Left lobe of liver (tissue), 2 donors: ENCODE data around the gene FOXD4L3. TPM values are rescaled to one million over a fixed set of nuclear protein-coding genes. Genes with fewer than 3 reads are reported as not detected.
"Not testable (repeated sequence)": the region's sequence is repeated elsewhere in the genome, so short reads cannot be mapped to it uniquely, and the experiment has no call there.

Source experiments
- ATAC-seq: fragments of 200-7000 bp; cut with Tn5 transposase; one replicate; pipeline ENCODE4 v1.9.1; 2020; ENCODE audit warnings: mild to moderate bottlenecking, moderate library complexity
- DNase-seq: peaks from one replicate; pipeline ENCODE4 v3.0.0-alpha.2; 2020; ENCODE audit warnings: low spot score
- total RNA-seq: library from RNA; stranded (reverse); gene quantifications from one replicate; pipeline ENCODE4 v1.2.1, GENCODE V29; 2021
- donor health status: DM: no; HTN: no; CAD: no; lungs with moderate emphysema.
- donor health status: DM: no; HTN: yes; CAD: no.

Gene FOXD4L3
- total RNA-seq, result not detected

- ATAC-seq, DNase-seq: not testable (repeated sequence)
These were observed at the start of gene FOXD4L3 for GRCh38 chr9:68302567-68302966. Gene FOXD4L3 (plus strand): TSS chr9:68302867. CDS start chr9:68302952, 85 bp downstream.

DNA sequence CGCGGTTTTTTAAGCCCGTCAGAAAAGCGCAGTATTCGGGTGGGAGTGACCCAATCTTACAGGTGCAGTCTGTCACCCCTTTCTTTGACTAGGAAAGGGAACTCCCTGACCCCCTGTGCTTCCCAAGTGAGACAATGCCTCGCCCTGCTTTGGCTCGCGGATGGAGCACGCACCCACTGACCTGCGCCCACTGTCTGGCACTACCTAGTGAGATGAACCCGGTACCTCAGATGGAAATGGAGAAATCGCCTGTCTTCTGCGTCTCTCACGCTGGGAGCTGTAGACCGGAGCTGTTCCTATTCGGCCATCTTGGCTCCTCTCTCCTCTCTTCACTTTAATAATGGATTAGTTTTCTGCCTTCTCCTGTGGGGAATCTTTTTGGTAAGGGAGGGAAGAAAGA is 21.6 kb upstream of the FOXD4L3 start:
- ATAC-seq, DNase-seq: not testable (repeated sequence)

DNA sequence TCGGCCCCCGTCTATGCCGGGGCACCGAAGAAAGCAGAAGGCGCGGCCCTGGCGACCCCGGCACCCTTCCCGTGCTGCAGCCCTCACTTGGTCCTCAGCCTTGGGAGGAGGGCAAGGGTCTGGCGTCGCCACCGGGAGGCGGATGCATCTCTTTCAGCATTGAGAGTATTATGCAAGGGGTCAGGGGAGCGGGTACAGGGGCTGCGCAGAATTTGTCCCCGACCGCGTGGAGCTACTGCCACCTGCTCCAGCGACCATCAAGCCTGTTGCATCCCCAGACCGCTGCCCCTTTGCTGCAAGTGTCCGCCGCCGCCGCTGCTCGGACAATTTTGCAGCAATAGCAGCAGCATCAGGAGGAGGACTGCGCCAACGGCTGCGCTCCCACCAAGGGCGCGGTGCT is 1.1 kb downstream of the FOXD4L3 start:
- not testable (repeated sequence) for DNase-seq, ATAC-seq

GRCh38 chr9:68304212-68304611 is 1.5 kb downstream of the FOXD4L3 start:
- not testable (repeated sequence) for ATAC-seq, DNase-seq

DNA sequence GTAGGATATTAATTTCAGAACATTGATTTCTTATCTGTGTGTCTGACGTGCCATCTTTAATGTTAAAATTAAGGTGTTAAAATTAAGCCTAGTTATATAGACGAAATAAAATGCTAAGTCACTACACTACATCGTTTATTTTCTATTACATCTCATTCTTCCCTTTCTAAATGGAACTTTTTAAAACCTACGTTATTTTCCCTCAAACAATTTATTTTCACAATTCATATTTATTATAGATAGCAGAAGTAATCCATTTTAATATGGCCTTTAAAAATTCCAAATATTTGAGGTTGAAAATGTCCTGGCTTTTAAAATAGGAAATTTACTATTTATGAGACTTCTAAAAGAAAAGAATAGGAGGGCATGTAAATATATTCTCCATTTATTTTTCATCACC is 2.1 kb downstream of the FOXD4L3 start:
- not testable (repeated sequence) for DNase-seq, ATAC-seq

GRCh38 chr9:68305680-68306285 is 3.1 kb downstream of the FOXD4L3 start:
- ATAC-seq, result peak; percentile 23
- not testable (repeated sequence) for DNase-seq

- not testable (repeated sequence) for DNase-seq
- peak; percentile 29 for ATAC-seq
These were observed 3.8 kb downstream of the FOXD4L3 start for GRCh38 chr9:68306391-68306964.

DNA sequence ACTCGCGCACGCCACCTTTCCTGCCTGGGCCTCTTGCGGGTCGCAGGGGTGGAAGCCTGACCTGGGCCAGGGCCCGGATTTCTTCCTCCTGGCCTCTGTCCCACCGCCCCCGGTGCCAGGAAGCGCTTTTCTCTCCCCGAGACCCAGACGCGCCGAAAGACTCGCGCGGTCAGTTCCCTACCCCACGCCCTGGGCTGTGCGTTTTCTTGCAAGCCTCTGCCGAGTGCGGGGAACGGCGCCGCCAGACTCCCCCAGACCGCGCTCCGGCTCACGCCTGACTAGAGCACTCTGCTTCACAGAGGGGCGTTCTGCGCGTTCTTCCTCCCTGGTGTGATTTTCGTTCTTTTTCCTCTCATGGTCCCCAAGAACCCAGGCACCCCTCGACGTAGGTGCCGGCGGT is 4.5 kb downstream of the FOXD4L3 start:
- DNase-seq, result not testable (repeated sequence)
- peak; percentile 43 for ATAC-seq

- not testable (repeated sequence) for DNase-seq
- peak; percentile 45 for ATAC-seq
These were observed 5.0 kb downstream of the FOXD4L3 start for GRCh38 chr9:68307654-68308053.

GRCh38 chr9:68311208-68311607 is 8.5 kb downstream of the FOXD4L3 start:
- ATAC-seq, result not testable (repeated sequence)

GRCh38 chr9:68318209-68318608 is 15.5 kb downstream of the FOXD4L3 start:
- ATAC-seq, DNase-seq: not testable (repeated sequence)

More at GRCh38 chr9:68311208-68311607, 8.5 kb downstream of the FOXD4L3 start:
- not testable (repeated sequence) for DNase-seq

- not testable (repeated sequence) for DNase-seq, ATAC-seq
These were observed 21.1 kb downstream of the FOXD4L3 start for GRCh38 chr9:68323749-68324148.

- not testable (repeated sequence) for ATAC-seq, DNase-seq
These were observed 21.9 kb downstream of the FOXD4L3 start for GRCh38 chr9:68324518-68324917.

DNA sequence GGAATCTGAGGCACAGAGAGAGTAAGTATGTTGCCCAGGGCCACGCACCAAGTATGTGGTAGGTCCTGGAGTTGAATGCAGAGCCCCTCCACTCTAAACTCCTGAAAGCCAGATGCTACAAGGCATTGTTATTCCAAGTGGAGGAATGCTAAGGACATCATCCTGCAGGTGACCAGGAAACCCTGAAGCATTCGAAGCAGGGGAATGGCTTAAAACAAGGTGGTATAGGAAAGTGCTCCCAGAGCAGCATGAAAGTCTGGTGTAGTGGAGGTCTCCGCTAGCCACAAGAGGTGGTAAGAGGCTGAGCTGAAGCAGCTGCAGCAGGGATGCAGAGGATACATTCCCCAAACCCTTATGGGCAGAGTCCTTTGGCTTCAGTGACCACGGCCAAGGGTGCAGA is 26.4 kb downstream of the FOXD4L3 start:
- not testable (repeated sequence) for DNase-seq, ATAC-seq

DNA sequence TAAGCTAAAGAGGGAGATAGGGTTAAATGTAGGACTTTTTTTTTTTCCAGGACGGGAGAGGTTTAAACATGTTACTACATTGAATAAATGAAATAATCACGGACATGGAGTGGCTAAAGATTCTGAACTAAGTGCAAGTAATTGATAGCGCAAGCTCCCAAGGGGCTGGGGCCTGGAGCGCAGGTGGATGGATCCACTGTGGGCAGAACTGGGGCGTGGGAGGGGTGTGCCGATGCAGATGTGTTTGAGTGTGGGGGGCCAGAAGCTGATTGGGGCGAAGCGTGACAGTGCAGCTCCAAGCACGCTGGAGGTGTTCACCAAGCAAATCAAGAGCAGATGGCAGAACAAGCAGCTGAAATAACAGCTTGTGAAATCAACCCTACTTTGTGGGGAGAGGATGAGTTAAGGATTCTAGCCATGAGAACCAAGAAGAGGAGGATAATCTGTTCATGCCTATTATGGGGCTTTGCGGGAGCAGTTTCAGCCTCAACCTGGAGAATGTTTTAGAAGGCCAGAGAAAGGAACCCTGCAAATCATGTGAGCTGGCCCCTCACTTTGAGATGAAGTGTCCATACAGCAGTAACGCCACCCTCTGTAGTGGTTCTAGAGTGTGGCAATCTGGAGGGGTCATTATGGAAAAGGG is 28.0 kb downstream of the FOXD4L3 start:
- DNase-seq, ATAC-seq: not testable (repeated sequence)

DNA sequence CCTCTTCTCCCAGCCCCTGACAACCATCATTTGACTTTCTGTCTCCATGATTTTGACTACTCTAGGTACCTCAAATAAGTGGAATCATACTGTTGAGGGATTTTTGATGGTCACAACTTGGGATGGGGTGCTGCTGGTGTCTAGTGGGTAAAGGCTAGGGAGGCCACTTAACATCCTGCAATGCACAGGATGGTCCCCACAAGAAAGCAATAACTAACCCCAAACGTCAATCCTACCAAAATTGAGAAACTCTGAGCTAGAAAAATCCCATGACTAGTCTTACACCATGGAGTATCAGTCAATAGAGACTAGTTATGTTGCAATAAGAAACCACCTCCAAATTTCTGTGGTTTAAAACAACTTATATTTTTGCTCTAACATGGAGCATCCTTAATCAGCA is 29.5 kb downstream of the FOXD4L3 start:
- not testable (repeated sequence) for DNase-seq

DNA sequence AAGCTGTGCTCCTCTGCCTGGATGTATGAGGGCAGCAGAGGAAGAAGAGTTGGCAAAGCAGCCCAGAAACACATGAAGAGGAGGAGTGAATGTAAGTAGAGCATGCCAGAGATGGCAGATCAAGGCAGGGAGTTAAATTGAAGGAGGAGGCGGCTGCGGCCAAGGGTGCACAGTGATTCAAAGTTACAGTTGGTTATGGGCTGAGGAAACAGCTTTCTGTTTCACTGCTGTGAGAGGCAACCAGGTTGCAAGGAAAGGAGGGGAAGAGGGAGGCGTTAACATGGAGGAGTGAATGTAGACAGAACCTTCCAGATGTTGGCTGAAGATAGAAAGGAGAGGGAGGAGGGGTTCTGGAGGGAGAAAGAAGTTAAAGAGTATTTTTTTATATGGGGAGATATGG is 33.3 kb downstream of the FOXD4L3 start:
- not testable (repeated sequence) for DNase-seq, ATAC-seq

More for the DNA sequence above, 29.5 kb downstream of the FOXD4L3 start:
- not testable (repeated sequence) for ATAC-seq

- not testable (repeated sequence) for ATAC-seq, DNase-seq
These were observed 34.1 kb downstream of the FOXD4L3 start for GRCh38 chr9:68336639-68337339.

- DNase-seq, ATAC-seq: not testable (repeated sequence)
These were observed 35.3 kb downstream of the FOXD4L3 start for GRCh38 chr9:68338000-68338399.

- DNase-seq, result not testable (repeated sequence)
- ATAC-seq, result peak; percentile 99
These were observed 39.8 kb downstream of the FOXD4L3 start for GRCh38 chr9:68342265-68343025.
